ENCODE data around the gene PNPLA8.
"Not testable (repeated sequence)": the region's sequence is repeated elsewhere in the genome, so short reads cannot be mapped to it uniquely, and the experiment has no call there.

PNPLA8 gene

GRCh38 chr7:108526768-108527017 lies 758 bp upstream of the PNPLA8 start:
- DNase-seq, result no peak

GRCh38 chr7:108525327-108525984 lies 479 bp downstream of the PNPLA8 start:
- peak; percentile 39 for DNase-seq

- DNase-seq, result no peak
Measured at GRCh38 chr7:108522780-108523179, 3.2 kb downstream of the PNPLA8 start.

- DNase-seq, result no peak
Measured at GRCh38 chr7:108517951-108518350, 8.0 kb downstream of the PNPLA8 start.

GRCh38 chr7:108515630-108516029 lies 10.3 kb downstream of the PNPLA8 start:
- no peak for DNase-seq

DNA sequence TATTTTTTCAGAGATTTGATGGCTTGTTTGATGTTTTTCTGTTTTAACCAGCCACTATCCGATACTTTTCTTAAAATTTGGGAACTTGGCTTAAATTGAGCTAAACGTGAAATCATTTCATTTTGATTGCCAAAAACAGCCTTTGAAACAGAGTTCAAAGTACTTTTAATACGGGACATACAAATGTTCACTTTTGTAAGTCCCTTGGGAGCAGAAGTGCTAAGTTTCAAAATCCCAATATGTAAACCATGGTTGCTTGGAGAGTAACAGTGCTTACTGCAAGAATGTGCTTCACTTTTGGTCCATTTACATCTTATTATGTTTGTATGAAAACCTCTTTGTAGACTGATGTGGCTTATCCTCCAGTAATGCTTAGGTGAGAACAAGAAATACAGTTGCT lies 10.9 kb downstream of the PNPLA8 start:
- DNase-seq, result no peak

DNA sequence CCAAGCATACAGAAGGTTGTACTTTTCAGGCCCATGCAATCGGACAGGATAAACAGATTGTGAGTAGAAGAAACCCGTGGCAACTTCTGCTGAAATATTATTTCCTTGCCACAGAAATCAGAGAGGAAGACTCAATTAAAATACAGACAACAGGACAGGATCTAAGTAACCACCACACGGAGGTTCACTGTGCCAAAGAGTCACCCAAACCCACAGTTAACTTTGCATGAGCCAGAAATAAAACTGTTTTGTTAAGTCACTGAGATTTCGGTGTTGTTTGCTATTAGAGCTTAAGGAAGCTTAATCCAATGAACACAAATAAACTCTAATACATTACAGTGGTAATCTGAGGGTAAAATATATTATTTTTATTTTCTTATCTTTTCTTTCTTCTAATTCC lies 14.0 kb downstream of the PNPLA8 start:
- DNase-seq, result no peak

GRCh38 chr7:108504576-108504975 lies 21.4 kb downstream of the PNPLA8 start:
- not testable (repeated sequence) for DNase-seq

DNA sequence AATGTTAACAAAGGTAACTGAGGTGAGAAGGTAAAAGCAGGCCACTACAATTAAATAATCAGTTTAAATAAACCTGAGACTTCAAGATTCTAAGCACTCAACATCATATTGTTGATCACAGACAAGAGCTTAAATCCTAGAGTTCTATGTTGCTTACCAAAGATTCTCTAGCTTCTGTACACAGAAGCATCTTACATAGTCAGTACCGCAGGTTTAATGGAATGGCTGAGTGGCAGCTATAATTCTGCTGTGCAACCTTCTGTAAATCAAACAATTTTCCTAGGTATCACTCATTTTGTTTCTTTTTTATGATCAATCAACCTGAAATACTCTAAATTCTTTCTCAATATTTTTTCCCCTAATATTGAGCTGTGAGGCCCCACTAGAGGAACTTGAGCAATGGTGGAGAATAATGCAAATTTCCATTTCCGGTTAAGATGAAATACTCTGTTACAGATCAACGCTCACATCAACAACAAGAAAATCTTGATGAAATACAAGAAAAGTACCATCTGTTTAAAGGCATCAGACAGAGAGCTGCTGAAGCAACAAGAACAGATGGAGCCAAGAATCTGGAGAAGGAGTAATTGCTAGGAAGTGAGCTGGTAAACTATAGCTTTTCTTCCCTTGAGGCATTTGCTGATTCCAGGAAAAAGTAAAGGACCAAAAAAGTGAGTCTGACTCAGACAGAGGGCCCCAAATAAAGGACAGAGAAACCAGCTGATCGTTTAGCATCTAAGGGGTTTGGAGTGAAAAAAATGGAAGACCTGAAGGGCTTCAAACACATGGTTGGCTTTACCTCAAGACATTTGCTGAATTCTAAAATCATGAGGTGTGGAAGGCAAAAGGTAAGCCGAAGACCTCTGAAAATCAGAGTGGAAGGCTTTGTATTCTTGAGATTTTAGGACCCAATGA lies 22.6 kb downstream of the PNPLA8 start:
- no peak for DNase-seq

GRCh38 chr7:108499566-108499965 lies 26.4 kb downstream of the PNPLA8 start:
- DNase-seq, result no peak

GRCh38 chr7:108498481-108498880 lies 27.5 kb downstream of the PNPLA8 start:
- DNase-seq, result no peak

DNA sequence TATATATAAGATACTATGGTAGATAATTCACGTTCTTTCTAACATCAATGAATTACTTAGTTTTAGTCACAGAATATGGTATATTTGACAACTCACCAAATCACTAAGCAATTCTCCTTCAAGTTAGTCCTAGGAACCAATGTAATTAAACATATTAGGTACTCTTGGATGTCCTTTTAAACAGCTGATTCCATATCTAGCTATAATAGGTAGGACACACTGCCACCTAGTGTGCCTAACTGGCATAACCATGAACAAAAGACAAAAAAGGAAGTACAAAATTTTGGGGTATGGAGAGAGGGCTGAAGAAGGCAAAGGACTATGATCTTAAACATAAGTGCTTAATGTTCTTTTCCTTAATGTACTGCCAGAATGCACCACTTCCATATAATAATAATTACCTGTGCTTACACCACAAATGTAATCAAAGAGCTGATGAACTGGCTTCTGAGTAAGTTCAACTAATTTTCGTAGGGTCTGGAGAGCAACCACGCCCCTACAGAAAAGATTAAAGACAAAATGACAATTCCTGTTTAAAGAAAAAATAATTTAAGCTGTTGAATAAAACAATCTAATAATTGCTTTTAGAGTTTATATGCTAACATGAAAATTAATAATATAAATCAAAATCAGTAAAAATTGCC lies 28.7 kb downstream of the PNPLA8 start:
- DNase-seq, result no peak

DNA sequence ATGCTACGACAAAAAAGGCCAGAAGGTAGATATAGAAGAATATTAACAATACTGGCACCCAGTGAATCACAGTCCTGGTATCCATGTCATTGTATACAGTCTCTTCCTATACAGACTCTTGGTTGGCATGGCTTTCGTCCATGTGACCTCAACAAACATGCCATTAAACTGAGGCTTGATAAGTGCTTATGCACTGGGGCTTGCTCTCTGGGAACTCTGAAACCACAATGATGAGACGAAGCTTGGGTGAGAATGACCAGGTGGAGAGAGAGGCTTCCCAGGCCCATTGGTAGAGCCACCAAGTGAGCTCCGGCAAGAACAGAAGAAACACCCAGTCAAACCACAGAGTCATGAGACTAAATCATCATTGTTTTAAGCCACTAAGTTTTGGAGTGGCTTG lies 33.2 kb downstream of the PNPLA8 start:
- DNase-seq, result no peak

DNA sequence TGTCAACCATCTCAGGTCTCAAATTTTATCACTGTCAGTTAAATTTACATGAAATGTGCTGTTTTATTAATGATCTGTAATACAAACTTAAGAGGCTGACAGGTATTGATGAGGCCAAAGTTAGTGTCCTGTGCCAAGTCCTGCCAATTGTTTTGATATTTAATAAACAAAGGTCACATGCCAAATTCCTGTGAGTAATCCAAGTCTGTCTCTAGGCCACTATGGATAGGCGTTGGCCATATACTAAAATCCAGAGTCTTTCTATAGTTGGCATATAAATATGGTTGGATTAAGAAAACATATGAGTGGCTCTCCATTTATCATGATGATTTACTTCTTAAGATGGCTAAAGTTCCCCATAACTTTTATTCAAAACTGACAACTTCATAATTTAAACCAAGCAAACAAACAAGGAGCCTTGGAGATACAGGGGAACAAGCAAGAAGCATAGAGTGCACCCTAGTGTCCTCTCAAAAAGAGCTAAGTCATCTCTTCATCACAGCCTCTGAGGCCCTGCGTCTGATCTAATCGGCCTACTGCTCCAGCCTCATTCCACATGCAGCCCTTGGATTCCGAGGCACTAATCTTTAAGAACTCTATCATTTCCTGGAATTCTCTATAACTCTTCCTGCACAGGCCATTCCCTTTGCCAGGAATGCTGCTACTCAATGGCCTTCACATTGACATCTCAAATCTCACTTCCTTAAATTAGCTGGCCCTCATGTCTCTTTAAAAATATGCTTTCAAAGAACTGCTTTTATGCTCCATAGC lies 37.0 kb downstream of the PNPLA8 start:
- no peak for DNase-seq

DNA sequence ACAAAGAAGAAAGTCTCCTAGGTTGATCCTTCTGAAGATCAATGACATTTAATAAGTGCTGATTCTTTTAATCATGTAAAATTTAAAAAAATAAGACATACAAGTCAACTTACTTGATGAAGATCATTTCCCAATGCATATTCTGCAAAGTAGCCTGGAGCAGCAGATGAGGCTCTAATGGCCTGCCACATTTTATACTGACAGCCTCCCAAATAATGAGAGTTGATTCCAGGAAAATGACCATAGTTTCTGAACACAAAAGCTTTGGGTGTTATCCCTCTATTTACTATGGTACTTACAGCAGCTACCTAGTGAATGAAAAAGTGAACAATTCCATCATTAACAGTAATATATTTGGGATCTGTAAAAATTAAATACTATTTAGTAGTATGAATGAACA lies 38.3 kb downstream of the PNPLA8 start:
- DNase-seq, result no peak

DNA sequence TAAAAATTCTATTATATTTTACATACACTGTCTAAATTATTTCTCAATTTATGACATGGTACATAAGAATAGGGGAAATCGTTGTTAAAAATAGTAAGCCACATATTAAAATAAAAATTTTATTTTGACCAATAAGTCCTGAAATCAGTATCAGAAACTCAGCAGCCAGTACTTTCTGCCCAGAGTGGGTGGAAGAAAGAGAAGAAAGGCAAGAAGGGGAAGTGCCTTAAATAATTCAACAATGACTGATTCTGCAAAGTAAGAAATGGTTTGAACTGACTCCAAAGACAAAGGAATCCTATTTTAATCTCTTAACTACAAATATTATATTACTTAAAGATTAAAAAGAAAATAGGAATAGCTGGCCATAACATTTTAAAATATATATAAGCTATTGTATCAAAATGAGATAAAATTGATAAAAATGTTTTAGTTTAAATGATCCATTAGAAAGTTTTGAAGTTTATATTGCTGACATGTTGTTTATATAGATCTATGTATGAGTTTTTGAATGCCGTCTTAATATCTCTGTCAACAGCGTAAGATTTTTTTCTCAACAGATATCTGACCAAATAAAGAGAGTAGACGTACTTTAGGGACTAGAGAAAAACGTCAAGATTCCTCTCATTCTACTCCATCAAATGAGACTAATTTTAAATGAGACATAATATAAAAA lies 39.5 kb downstream of the PNPLA8 start:
- DNase-seq, result no peak

DNA sequence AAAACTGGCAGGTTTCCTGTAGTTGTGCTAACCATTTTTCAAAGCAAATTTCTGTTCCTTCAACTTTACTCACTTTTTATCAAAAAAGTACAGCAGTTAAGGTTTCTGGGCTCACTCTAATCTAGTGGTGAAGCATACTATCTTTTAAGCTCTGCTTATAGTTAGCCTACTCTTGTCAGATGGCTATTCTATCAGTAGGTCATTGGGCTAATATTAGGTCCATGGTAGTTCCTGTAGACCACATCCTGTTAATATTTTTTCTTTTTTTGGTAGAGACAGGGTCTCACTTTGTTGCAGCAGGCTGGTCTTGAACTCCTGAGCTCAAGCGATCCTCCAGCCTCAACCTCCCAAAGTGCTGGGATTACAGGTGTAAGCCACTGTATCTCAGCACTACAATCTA lies 41.8 kb downstream of the PNPLA8 start:
- DNase-seq, result no peak

DNA sequence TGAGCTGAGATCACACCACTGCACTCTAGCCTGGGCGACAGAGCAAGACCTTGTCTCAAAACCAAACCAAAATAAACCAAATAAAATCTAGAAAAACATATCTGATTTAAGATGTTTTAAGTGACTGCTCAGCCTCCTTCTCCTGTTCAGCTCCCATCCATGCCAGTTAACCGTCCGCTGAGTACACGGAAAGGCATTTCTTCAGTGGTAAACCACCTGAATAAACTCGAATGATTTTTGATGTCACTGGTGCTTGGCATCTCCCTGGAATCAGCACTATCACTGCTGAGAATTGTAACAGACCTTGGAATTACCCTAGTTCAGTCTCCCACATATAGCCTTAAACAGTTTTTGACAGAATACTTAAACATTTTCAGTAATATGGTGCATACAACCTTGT lies 45.6 kb downstream of the PNPLA8 start:
- DNase-seq, result no peak

- DNase-seq, result no peak
Measured at GRCh38 chr7:108479751-108480150, 46.2 kb downstream of the PNPLA8 start.

- no peak for DNase-seq
Measured at GRCh38 chr7:108479118-108479517, 46.8 kb downstream of the PNPLA8 start.

- DNase-seq, result no peak
Measured at GRCh38 chr7:108468246-108468645, 57.7 kb downstream of the PNPLA8 start.

DNA sequence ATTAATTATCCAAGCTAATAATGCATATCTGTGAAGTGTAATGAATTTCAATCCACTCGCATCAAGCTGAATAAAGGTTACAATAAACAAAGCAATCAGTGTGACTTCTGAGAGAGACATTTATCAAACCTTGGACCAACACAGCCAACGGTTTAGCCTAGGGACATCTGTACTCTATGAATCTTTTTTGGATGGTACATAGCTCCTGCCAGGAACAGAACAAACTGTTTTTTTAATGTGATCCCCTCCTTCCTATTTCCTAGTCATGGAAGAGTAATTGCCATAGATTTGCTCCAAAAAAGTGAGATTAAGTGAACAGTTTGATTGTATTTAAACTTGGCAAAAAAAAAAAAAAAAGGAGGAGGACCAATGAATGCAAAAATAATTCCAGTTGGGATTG lies 58.5 kb downstream of the PNPLA8 start:
- DNase-seq, result no peak

- DNase-seq, result not testable (repeated sequence)
Measured at GRCh38 chr7:108466322-108466721, 59.6 kb downstream of the PNPLA8 start.

Data from NCI-H510A (cell line).